Left hindlimb (tissue), 1 donor: ENCODE results near the gene TFF2.

Experiments used
- DNase-seq: peaks from one replicate; pipeline ENCODE4 v3.0.0-alpha.2; 2018

The TFF2 gene

DNA sequence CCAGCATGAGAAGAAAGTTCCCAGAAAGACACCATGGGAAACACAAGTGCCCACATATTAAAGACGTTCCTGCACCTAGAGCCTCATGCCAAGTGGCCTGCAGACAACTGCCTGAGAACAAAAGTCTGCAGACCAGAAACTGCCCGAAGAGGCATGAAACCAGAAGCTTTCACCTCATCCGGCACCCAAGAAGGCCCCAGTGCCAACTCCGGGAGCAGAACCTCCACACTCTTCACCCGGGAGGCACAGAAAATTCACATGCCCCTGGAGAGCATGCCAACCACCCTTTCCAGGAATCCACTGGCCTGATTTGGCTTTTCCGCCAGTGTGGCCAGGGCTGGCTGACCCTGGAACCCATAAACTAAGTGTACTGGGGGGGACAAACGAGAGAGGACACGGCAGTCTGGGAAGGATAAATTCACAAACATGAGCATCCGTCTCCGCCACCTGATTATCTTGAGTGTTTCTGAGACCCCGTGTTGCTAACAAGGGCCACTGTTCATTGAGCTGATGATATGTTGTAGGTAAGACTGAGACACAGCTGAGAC lies 6.8 kb downstream of the TFF2 start:
- no peak for DNase-seq

DNA sequence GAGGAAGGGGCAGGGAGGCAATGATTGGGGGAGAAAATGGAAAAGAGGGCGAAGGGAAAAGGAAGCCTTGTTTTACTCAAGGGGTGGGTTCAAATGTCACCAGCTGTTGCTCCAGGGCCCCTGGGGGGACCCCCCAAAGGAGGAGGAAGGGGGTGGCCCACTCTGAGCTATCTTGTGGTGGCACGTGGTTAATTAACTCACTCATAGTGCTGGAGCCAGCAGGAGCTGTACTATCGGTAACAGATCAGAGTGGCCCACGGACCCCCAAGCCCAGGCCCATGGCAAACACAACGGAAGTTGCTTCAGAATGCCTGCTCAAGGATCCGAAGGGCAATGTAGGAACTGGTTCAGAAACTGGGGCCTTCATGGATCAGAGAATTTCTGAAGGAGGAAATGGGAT lies 7.2 kb downstream of the TFF2 start:
- DNase-seq = no peak

DNA sequence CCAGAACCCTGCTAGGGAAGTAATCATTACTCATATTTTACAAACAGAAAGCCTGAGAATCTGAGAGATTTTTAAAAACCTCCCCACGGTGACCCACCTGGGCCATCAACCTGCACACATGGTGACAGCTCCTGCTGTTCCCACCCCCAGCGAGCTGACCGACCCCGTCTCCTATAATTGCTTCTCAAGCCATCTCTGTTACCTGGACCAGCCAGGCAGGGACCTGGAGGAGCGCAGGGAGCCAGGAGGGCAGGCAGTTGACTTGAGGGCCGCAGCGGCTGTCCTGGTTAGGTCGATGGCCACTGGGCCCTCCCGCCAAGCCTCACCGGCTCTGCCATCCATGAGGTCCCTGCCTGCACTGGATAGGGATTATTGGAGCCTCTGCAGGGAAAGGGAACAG lies 7.7 kb downstream of the TFF2 start:
- no peak for DNase-seq

DNA sequence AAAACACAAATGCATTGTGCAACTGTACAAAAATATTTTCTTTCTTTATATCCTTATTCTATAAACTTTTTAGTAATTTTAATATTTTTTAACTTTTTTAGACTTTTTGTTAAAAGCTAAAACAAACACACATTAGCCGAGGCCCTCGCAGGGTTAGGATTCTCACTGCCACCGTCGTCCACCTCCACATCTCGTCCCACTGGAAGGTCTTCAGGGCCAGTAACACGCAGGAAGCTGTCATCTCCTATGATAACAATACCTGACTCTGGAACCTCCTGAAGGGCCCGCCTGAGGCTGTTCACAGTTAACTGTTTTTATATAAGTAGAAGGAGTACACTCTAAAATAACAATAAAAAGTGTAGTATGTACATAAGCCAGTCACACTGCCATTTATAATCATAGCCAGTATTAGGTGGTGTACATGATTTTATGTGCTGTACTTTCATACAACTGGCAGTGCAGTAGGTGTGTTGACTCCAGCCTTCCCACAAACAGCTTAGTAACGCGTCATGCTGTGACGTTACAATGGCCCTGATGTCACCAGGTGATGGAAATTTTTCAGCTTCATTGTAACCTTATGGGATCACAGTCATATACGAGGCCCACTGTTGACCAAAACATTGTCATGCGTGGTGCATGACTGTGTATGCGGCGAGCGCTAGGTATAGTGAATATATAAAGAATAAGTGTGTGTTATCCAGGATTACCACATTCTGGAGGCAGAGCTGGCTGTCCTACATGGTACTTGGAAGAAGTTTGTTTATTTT lies 8.8 kb downstream of the TFF2 start:
- DNase-seq = no peak

DNA sequence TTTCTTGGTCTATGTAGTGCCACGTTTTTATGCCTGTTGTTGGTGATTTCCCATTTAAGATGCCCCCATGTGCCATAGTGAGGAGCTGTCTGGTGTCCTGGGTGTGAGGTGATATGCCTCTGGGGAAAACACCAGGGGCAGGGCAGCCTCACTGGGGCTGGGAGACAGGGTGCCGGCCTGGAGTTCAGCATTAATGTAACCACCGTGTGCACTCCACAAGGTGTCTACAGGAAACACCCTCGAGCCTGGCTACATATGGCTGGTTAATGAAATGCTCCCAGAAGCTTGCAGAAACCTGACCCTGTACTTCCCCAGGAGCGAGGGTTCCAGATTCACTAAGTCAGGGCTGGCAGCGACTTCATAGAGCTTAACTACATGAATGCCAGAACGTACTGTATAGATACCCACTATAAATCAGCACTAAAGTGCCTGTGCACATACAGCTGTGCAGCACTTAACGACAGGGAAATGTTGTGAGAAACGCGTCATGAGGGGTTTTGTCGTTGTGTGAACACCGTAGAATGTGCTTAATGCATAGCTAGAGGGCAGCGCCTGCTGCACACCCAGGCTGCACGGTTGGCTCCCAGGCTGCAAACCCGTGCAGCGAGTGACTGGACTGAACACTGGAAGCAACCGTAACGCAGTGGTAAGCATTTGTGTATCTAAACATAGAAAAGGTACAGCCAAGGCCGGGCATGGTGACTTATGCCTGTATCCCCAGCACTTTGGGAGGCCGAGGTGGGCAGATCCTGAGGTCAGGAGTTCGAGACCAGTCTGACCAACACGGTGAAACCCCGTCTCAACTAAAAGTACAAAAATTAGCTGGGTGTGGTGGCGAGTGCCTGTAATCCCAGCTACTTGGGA lies 10.4 kb downstream of the TFF2 start:
- no peak for DNase-seq

DNA sequence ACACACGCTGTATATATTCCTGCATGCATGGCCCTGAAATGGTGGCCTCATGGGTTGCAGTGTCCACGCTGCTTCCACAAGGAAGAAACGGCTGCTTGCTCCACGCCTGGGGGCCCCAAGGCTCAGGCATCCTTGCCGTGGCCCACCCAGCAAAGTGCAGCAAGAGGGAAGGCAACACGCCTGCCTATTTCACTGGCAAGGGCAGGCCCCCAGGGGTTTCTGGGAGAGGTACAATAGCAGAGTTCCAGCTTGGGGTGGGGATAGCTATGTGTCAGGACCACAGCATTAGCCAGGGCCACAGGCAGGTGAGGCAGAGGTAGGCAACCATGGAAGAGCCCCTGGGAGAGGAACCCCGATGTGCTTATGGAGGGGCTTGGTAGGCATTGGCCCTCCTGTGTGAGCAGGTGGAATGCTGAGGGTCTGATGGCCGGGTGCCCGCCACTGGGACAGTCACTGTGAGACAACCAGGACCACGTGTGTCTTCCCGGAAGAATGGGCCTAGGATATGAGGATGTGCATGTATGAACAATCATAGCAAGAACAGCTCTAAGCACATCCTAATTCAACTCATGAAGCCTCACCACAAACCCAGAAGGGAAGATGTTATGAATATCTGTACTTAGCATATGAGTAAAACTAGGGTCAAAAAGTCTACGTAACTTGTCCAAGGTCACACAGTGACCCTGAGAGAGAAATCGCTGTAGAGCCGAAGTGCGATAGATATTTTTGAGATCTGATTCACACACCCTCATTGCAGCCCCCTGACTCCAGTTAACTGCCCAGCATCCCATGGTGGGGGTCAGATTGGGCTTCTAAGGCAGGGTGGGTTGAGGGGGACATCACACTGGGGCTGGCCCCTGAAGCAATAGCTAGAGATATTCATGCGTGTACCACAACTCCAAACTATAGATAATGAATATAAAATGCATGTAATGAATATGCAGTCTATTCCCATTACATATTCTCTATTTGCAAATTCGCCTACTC lies 11.8 kb downstream of the TFF2 start:
- DNase-seq = no peak

DNA sequence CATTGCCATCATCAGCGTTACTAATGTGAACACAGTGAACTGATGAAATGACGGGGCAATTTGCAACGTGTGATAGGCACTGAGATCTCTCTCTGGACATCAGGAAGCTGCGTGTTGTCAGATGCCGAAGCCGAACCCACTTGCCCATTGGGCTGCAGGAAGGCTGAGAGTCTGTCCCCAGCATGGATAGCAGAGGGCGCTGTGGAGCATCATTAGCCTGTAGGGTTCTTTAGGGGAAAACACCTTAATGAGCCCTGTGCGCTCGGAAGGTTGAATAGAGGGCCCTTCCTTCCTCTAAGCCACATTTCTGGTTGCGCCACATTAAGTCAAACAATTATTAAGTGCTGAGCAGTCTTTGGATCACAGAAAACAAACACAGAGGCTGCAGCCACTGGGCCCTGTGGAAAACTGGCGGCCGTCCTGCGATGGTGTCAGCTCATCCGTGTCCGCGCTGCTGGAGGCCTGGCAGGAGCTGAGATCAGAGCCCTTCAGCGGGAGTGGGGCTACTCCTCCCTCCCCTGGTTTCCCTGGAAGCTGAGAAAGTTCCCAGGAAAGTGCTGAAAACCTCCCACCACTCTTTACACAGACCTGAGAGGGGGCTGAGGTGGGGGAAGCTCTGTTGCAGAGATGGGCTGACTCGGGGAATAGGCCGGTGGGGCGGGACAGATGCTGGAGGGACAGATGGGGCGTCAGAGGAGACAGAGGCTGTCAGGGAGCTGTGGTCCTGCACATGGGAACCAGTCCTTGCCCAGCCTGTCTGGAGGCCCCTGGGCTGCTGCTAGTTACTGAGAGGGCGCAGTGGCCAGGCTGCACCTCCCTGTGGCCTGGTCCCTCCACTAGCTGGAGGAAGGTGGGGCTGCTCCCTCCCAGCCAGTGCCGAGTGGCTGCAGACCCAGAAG lies 12.7 kb downstream of the TFF2 start:
- peak; percentile 50 for DNase-seq

DNA sequence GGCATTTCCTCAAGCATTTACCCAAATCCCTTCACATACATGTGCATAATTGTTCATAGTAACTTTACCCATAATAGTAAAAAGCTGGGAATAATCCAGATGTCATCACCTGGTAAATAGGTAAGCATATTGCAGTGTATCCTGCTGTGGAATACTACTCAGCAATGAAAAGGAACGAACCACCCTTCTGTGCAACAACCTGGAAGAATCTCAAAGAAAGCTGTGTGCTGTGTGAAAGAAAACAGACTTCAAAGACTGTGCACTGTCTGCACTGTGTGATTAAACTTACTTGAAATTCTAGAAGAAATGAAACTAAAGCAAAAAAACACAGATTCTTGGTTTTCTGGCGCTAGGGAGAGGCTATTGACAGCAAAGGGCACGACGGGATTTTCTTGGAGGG lies 13.5 kb downstream of the TFF2 start:
- DNase-seq = no peak

DNA sequence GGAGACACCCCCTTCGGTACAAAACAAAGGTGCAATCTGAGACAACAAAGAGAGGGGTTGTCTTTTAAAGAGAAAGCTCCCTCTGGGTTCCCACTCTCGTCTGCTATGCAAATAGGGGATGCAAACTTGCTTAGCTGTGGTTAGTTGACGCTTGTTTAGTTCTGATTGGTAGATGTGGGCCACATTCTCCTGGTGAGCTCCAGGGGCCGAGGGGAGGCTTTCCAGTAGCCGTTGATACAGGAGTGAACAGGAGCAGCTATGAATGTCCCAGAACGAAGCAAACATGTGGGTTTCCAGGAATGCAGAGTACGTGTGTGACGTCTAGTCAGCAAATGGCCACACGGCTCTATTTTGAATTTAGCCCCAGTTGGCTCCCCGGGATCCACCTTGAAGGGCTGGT lies 14.7 kb downstream of the TFF2 start:
- no peak for DNase-seq

DNA sequence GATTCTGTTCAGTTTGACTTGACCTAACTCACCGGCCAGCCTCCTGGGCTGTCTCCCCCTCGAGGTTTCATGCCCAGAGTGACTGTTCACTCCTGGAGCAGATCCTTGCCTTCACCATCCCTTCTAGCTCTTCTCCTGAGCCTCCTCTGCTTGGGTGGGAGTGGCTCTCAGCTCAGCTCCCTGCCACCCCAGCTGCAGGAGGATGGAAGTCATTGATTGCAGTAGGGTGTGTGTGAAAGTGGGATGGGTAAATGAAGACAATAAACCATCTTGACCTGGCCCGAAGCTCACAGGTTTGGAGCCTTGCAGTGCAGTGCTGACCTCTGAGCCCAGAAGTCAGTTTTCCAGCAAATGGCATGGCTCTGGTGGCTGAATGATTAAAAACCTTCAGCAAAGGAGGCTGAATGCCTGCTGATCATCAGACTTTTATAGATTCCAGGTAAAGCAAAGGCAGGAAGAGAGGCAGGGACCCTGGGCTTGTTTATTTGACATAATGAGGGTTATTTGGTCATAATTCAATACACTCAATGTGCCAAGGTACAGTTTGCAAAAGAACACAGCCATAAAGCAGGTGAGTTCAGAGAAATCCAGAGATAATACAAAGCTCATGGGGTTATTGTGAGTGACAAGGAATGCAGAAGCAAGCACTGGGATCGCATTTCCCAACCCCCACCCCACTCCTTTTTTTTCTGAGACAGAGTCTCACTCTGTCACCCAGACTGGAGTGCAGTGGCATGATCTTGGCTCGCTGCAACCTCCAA lies 18.1 kb downstream of the TFF2 start:
- DNase-seq = no peak

DNA sequence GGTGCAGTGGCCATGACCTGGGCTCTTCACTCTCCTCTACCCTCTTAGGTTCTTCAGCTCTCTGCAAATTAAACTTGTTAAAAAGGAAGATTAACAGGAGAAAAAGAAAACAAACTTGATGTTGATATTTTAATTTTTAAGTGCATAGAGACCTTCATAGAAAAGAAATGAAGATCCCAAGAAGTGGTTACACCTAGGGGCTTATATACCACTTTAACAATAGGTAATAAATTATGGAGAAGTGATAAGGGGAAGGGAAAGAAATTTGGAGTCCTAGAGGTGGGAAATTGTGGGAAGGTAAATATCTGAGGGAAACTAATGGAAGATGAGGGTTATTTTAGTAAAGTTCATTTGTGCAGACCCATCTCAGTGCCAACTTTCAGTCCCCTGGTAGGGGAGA lies 19.1 kb downstream of the TFF2 start:
- no peak for DNase-seq

DNA sequence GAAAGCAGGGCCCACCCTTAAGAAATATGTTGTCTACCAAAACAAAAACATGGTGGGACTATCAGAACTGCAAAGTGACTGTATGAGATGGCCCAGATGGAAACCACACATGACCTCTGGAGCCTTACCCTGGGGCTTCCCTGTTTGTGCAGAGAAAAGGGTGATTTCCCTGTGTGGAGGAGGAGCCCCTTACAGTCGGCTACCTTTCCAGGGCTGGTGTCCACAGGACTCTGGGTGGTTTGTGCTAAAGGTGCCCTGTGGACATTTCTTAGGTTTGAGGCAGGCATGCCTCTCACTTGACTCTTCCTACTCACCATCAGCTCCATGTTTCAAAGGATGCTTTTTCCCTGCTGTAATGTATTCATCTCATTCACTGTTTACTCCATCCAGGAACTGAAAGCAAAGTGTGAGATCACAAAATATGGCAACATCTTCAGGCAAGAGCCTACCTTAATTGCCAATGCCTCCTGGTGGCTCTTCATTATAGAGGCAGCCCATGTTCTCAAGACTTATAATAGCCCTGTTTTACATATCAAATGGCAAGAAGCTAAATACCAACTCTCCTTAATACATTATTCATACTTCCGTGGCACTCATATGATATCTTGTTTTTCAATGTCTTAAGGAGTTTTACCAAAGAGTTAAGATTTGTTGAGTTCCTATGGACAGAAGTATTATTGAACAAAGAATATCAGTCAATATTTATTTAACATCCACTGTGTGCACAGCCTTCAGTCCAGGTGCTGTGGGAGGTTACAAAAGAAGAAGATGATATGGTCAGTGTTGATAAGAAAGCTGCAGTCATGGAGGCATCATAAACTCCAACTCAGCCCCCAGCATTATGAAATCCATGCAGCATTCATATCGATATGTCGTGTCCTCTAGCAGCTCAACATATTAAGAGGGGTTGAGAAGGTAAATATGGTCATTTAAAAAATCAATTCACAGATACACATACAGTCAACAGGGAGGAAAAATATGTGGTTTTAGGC lies 20.1 kb downstream of the TFF2 start:
- no peak for DNase-seq

DNA sequence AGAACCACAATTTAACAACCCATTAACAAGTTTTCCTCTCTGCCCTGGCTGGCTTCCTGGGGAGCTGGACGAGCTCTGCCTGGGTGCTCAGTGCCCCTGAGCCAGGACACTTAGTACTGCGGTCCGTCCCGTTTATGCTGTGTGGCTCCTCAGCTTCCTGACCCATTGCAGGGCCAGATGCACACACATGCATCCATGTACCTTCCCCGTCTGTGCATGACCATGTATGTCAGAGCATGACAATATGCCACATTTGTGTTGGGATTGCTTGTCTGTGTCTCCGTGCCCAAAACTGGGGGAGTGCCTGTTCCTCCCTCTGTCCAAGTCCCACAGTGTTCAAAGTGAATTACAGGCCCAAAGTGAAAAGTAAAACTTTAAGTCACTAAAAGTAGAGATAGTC lies 25.9 kb downstream of the TFF2 start:
- DNase-seq = no peak

DNA sequence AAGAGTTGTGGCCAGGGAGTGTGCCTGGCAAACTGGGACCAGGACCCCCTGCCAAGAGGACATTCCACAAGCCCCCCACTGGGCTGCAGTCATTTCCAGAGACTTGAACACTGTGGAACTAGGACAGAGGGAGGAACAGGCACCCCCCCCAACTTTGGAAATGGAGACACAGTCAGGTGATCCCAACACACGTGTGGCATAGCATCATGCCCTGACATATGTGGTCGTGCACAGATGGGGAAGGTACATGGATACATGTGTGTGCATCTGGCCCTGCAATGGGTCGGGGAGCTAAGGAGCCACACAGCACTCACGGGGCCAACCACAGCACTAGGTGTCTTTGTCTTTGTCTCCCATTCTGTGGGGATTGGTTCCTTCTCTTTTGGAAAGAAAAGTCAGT lies 28.9 kb downstream of the TFF2 start:
- DNase-seq = no peak

DNA sequence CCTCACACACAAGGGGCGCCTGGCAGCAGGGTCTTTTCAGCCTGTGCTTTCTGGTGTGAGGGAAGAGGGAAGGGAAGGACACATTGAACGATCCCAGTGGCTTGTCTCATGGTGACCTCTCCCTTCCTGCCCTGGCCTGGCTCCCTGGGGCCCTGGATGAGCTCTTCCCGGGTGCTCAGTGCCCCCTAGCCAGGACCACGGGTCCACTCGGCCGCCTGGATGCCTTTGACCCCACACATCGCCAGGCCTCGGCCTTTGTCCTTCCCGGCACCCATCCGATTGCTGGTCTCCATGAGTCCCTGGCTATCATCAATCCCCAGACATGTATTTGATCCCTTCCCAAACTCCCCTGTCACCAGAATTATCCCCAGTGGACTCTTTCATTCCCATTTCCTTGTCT lies 29.6 kb downstream of the TFF2 start:
- DNase-seq = no peak

DNA sequence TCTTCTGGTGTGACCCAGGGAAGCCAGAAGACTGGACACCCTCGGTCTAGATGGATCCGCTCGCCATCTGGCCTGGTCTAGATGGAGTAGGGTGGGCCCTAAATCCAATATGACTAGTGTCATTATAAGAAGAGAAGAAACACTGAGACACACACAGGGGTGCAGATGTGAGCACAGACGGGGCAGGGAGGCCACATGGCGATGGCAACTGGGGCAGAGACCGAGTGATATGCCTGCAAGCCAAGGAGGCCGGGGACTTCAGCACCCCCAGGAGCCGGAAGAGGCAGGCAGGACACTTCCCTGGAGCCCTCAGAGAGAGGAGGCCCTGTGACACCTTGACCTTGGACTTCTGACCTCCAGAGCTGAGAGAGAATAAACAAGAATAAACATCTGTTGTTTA lies 30.0 kb downstream of the TFF2 start:
- DNase-seq = no peak

DNA sequence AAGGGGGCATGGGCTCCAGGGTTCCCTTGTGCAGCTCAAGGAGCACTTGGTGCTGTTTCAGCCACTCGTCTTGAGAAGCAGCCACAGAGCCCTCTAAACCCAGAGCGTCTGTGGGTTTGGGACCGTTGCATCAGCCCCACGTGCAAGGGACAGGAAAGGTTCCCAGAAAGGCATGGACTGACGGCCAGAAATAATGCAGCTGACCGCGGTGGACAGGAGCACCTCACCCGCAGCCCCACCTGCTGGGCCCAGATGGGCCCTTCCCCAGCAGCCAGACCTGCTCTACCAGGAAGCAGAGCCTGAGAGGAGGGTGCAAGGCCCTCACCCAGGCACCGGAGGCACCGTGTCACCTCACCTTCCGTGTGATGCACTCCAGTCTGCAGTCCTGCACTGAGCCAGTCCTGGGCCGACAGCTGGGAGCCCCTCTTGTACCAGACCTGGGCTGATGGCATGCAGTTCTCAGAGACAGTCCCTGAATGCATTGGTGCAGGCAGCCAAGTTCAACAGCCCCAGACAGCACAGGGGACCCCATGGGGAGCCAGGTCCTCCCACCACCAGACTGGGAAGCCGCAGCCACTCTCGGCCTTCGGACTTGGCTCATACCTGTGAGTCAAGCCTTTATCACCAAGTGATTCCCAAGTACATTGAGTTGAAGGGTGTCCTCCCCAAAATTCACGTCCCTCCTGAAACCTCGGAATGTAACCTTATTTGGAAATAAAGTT lies 30.8 kb downstream of the TFF2 start:
- DNase-seq = no peak

DNA sequence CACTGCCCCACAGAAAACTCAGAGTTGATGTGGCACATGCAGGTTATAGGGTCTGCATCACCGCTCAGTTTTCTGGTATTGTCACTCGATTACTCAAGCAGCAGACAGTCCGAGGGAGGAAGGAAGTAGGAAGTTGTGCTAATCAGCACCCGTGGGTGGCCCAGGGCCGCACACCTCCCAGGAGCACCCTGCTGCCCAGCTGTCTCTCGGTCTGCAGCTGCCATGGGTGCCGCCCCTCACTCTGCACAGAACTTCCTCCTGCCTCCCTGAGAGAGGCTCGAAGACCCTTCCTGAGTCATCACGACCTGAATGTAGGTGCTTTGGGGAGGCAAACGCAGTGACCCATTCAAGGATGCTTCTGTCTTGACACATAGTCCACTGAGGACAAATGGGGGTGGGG lies 31.4 kb downstream of the TFF2 start:
- DNase-seq = no peak
